ENCODE measurements around the gene SLFN12L. TPM values are rescaled to one million over a fixed set of nuclear protein-coding genes. Genes with fewer than 3 reads are reported as not detected.

SLFN12L gene
- total and polyA plus RNA-seq, 9 of the 15 experiments (the other 6 are each of a cell fraction or from before 2014, with no cell fraction given): 0.04 to 0.31 (median 0.08) TPM; not detected in 3

- TF ChIP-seq HNRNPUL1 (IDR thresholded peaks at IDR 0.05; ENCODE audit: low read length) (no peak), CBX2 (IDR thresholded peaks at IDR 0.05; ENCODE audit: insufficient read depth, low read length, poor library complexity, severe bottlenecking) (no peak), MTA3 (IDR thresholded peaks at IDR 0.05; ENCODE audit: borderline replicate concordance) (0 out of 2 replicates have a peak, but pooled peaks have one; percentile 77), FOXP1 (CRISPR knock-in tag; IDR thresholded peaks at IDR 0.05) (no peak), KAT2B (IDR thresholded peaks at IDR 0.05; ENCODE audit: low read depth, low read length) (no peak), SPI1 (IDR thresholded peaks at IDR 0.05; ENCODE audit: borderline replicate concordance, low read depth, low read length) (peak; percentile 57; the same call in 1 of the 2 replicates), NELFE (IDR thresholded peaks at IDR 0.05; ENCODE audit: insufficient read depth, insufficient read length) (no peak), PHF20 (IDR thresholded peaks at IDR 0.05; ENCODE audit: partially characterized antibody) (peak; percentile 91)
- TF ChIP-seq, protein P1, sequence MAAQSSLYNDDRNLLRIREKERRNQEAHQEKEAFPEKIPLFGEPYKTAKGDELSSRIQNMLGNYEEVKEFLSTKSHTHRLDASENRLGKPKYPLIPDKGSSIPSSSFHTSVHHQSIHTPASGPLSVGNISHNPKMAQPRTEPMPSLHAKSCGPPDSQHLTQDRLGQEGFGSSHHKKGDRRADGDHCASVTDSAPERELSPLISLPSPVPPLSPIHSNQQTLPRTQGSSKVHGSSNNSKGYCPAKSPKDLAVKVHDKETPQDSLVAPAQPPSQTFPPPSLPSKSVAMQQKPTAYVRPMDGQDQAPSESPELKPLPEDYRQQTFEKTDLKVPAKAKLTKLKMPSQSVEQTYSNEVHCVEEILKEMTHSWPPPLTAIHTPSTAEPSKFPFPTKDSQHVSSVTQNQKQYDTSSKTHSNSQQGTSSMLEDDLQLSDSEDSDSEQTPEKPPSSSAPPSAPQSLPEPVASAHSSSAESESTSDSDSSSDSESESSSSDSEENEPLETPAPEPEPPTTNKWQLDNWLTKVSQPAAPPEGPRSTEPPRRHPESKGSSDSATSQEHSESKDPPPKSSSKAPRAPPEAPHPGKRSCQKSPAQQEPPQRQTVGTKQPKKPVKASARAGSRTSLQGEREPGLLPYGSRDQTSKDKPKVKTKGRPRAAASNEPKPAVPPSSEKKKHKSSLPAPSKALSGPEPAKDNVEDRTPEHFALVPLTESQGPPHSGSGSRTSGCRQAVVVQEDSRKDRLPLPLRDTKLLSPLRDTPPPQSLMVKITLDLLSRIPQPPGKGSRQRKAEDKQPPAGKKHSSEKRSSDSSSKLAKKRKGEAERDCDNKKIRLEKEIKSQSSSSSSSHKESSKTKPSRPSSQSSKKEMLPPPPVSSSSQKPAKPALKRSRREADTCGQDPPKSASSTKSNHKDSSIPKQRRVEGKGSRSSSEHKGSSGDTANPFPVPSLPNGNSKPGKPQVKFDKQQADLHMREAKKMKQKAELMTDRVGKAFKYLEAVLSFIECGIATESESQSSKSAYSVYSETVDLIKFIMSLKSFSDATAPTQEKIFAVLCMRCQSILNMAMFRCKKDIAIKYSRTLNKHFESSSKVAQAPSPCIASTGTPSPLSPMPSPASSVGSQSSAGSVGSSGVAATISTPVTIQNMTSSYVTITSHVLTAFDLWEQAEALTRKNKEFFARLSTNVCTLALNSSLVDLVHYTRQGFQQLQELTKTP (IDR thresholded peaks at IDR 0.05; ENCODE audit: low read depth in 1 of 2, partially characterized antibody in 2 of 2): peak in 1 of 2 experiments; percentile 37
- TF ChIP-seq, protein P2, sequence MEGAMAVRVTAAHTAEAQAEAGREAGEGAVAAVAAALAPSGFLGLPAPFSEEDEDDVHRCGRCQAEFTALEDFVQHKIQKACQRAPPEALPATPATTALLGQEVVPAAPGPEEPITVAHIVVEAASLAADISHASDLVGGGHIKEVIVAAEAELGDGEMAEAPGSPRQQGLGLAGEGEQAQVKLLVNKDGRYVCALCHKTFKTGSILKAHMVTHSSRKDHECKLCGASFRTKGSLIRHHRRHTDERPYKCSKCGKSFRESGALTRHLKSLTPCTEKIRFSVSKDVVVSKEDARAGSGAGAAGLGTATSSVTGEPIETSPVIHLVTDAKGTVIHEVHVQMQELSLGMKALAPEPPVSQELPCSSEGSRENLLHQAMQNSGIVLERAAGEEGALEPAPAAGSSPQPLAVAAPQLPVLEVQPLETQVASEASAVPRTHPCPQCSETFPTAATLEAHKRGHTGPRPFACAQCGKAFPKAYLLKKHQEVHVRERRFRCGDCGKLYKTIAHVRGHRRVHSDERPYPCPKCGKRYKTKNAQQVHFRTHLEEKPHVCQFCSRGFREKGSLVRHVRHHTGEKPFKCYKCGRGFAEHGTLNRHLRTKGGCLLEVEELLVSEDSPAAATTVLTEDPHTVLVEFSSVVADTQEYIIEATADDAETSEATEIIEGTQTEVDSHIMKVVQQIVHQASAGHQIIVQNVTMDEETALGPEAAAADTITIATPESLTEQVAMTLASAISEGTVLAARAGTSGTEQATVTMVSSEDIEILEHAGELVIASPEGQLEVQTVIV (CRISPR knock-in tag; IDR thresholded peaks at IDR 0.05; ENCODE audit: borderline replicate concordance): no peak
- TF ChIP-seq, protein P3, sequence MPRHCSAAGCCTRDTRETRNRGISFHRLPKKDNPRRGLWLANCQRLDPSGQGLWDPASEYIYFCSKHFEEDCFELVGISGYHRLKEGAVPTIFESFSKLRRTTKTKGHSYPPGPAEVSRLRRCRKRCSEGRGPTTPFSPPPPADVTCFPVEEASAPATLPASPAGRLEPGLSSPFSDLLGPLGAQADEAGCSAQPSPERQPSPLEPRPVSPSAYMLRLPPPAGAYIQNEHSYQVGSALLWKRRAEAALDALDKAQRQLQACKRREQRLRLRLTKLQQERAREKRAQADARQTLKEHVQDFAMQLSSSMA (CRISPR knock-in tag; IDR thresholded peaks at IDR 0.05): no peak
Measured at GRCh38 chr17:35578197-35578928, 40.9 kb upstream of the SLFN12L start, which contains the start of gene PEX12 (continued).

Measured in K562 (cell line).